NCI-H1694 (cell line): ENCODE data around the gene DDX43.
"Not testable (repeated sequence)": the region's sequence is repeated elsewhere in the genome, so short reads cannot be mapped to it uniquely, and the experiment has no call there.

Experiments used
- DNase-seq: peaks from one replicate; lab custom pipeline; 2025; lab: John Stamatoyannopoulos, UW

Gene DDX43

DNA sequence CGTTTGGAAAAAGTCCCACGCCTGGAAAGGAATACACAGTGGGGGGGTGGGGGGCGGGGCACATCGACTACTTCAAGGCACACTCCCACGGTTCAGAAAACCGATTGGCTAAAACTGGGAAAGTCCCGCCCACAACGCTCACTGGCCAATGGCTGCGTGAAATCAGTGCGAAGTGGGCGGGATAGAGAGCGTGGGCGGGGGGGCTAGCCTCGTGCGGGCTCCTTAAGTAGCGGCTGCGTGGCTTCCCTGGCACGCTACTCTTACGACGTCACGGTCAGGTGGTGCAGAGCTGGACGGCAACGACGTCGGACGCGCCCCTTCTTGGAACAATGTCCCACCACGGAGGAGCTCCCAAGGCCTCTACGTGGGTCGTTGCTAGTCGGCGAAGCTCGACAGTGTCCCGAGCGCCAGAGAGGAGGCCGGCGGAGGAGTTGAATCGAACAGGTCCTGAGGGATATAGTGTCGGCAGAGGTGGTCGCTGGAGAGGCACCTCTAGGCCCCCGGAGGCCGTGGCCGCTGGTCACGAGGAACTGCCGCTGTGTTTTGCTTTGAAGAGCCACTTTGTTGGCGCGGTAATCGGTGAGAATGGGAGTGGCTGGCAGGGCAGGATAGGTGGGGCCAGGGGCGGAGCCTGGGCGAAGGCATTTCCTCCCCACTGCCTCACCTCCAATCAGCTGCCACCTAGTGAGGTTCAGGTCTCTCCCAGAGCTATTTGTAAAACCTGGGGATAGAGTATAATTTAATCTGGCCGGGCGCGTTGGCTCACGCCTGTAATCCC, at the start of gene DDX43:
Gene DDX43, plus strand, starts transcription at position 252 of the 778 bp plus-strand sequence. Its CDS starts 78 bp downstream, at position 330.
- peak; percentile 59 for DNase-seq

DNA sequence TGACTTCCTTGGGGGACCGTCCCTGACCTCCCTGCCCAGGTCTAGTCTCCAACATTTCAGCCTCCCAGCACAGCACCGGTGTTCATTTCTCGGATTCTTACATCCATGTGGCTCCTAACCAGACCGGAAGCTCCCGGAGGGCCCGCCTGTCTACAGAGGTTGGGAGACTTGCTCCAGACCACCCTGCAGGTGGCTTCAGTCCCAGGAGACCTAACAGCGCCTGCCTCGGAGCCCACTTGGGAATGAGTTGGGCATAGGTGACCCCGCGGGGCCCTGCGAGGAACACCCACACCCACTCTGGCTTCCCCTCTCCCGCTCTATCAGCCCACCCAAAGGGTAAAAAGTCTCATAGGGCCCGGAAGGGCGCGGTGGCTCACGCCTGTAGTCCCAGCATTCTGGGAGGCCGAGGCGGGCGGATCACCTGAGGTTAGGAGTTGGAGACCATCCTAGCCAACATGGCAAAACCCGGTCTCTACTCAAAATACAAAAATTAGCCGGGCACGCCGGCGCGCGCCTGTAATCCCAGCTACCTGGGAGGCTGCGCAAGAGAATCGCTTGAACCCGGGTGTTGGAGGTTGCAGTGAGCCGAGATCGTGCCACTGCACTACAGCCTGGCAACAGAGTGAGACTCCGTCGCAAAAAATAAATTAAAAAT, 46.0 kb upstream of the DDX43 start:
- no peak for DNase-seq

DNA sequence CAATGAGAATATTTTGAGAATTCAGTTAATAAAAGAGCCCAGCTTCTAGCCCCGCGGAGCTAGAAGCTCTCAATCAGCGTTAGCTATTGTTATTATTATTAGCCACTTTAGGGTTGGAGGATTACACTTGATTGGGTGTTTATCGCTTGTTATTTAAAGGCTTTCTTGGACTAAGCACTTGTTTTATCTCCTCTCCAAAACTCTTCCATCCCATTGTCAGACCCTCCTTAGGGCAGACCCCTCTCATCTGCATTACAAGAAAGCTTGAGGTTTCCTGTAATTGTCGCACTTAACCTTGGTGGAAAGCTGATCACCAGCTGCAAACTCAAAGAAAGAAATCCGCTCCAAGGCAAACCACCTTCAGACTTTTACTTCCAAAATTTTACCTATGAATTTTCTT, 45.3 kb upstream of the DDX43 start:
- DNase-seq, result no peak

DNA sequence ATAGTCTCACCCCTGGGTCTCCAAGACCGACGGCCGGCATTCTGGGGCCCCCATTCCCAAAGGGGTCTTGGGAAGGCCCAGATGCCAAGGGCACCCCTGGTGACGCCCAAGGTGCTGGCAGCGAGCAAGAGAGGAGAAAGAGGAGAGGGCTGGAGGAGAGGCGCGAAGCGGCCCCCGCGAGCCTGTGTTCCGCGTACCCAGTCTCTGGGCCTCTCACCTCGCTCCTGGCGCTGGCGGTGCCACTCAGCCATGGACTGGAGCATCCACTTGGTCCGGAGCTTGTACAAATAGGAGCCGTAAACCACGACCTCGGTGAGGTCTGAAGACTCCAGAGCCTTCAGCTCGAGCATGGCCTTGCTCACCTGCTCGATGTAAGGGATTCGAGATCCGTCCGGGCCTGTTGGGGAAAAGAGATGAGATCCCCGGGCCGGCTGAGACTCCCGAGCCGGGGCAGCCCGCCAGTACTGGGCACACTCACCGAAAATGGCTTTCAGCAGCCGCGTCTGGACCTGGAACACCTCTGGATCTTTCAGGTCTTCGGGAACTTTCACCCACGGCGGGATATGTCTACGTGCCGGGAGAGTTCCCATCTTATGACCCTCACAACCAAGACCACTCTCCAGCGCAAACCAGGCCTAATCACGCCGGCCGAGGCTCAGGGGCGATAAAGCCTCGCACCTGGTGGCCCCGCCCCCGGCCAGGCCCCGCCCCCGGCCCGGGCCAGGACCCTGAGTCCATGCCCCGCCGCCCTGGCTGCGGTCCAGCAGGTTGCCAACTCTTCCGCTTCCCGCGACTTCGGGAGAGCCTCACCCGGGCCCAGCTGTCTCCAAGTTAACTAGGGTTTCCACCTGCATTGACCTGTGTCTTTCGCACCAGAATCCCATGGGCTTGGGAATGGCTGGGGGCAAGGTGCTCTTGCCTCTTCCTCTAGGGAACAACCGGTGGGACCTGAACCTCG, 40.7 kb upstream of the DDX43 start, which contains the start of gene DPPA5:
Gene DPPA5, minus strand, starts transcription at position 641 of the 958 bp plus-strand sequence. Its CDS starts 51 bp downstream, at position 590.
- DNase-seq, result no peak

DNA sequence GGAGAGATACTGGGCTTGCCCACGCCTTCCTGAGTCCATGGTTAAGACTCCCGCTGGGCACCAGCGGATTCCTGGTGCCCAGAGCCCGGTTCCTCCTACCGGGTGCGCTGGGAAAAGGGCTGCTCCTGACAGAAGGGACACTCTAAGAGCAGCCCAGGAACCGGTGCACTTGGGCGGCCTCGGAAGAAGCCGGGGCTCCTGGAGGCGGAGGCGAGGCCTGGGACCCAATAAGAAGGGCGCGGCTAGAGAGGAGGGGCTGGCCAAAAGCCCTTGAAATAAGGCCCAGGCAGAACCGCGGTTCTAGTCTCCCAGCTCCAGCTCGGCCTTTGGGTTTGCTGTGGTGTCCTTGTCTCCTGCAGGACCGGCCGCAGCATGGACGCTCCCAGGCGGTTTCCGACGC, 32.3 kb upstream of the DDX43 start, which contains the start of gene KHDC3L:
Gene KHDC3L, plus strand, starts transcription at position 301 of the 400 bp plus-strand sequence. Its CDS starts 72 bp downstream, at position 373.
- DNase-seq, result no peak

DNA sequence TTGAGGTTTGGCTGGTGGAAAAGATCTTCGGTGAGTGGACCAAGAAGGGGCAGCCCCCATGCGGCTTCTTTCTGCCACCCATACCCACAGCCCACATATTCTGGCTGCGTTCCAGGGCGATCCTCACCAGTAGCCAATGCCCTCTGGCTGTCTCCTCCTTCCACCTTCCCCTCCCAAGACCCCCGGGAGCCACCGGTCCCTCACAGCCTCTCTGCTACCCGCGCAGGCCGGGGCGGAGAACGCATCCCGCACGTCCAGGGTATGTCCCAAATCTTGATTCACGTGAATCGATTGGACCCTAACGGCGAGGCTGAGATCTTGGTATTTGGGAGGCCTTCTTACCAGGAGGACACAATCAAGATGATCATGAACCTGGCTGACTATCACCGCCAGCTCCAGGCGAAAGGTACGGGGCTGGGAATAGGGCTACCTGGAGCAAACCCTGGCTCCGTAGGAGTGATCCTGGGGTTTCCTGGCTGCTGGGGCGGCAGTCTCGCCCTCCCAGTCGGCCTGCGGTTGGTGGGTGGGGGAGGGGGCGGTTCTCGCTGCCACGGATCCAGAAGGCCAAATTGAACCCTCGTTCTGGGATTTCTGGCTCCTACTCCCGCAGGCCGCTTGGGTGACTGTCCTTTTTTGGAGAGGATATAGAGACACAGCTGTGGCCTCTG, 31.6 kb upstream of the DDX43 start:
- no peak for DNase-seq

DNA sequence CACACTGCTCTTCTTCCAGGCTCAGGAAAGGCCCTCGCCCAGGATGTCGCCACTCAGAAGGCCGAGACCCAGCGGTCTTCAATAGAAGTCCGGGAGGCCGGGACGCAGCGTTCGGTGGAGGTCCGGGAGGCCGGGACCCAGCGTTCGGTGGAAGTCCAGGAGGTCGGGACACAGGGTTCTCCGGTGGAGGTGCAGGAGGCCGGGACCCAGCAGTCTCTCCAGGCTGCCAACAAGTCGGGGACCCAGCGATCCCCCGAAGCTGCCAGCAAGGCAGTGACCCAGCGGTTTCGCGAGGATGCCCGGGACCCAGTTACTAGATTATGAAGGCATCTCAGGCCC, 31.1 kb upstream of the DDX43 start:
- no peak for DNase-seq

DNA sequence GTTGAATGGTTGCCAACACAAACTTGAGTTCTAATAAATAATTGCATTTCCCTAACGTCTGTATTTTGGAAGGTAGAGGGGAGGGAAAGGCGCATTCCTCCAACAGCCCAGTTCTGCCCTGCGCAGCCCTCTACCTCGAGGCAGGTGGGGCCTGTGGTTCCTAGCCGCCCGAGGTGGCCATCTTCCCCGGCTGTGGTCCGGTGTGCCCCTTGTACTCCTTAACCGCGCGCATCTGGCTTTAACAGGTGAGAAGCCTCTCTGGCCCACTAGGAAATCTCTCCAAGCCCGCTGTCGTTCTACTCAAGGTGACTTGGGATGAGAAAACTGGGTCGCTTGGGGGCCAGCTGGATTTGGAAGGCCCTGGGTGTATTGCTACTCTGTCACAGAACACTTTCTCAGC, 30.5 kb upstream of the DDX43 start:
- DNase-seq, result no peak

DNA sequence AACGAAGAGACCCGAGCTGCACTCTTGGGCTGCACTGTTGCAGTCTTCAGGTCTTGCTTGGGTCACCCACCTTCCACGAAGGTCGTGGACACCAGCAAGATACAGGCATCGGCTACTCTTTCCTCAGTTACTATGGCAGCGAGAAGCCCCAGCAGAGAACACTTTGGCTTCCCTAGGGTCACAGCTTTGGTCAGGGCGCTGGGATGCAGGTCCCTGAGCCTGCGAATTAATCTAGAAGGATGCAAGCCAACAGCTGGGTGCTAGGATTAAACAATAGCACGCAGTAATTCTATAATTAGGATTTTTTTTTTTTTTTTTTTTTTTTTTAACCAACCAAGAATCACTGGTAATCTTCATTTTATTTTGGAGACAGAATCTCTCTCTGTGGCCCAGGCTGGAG, 30.1 kb upstream of the DDX43 start:
- no peak for DNase-seq

DNA sequence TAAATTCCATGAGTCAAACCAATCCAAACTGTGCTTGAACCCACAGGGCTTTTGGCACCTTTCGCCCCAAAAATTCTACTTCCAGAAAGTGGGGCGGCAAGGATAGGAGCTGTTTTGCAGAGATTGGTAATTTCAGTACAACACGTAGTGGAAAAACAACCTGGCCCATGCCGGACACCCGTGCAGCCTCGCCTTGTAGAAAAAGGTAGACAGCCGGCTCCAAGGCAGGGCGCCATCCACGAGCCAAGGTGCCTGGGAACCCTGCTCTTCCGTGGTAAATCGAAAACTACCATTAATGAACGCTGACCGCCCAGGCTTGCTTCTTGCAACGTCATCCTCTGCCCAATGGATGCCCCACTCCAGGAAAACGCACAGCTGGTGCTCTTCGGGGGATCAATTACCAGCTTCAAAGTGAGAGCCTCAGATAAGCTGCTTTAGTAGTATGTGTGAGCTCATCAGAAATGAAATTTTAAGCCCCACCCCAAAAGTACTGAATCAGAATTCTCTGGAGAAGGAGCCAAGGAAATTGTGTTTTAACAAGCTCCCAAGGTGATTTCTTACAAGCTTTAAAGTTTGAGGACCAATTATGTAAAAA, 26.8 kb upstream of the DDX43 start:
- no peak for DNase-seq

DNA sequence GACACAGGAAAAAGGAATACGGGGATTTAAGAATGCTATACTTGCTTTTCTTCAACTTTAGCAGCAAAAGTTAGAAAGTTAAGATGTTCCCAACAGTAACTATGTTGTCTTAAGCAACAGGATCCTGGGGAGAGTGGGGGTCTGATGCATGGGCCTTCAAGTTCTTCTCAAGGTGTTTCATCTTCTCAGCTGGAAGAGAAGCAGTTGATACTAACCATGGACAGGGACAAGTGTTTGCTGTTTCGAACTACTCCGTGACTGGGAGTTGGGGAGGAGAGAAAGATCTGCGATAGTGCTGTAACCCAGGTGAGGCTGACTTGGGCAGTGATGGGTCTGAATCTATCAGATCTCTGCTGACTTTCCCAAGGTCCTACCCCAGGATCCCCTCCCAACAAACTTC, 26.0 kb upstream of the DDX43 start:
- no peak for DNase-seq

DNA sequence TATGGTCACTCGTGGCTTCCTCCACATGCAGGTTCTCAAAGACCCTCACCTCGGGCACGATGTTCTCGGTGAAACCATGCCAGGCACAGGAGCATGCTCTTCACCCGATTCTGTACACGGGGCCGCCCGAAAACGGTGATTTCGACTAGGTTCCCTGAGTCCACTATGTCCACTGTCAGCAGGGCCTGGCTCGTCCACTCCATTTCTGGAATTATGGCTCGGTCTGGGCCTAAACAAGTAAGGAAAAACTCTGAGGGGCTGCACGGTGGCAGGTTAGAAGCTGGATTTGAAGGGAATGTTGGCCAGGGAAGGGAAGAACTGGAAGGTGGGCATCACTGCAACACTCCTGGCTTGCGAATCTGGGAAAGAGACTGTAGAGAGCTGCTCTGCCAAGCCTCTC, 25.5 kb upstream of the DDX43 start:
- DNase-seq, result no peak

DNA sequence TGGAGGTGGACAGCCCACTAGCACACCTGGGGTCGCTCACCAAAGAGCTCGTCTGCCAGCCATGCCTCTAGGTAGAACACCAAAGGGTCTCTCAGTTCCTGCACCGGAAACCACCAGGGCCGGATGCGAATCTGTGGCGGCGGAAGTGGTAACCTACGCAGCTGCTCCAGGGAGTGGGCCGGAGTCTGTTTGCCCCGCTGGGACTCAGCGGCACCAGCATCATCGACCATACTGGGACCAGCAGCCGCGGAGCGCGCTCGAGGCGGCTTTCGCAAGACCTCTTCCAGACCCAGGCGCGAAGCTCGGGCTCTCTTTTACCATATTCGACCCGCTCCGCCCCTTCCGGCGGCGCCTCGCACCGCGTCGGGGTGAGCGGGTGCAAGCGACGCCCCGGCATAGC, 25.1 kb upstream of the DDX43 start, which contains the start of gene OOEP:
Gene OOEP, minus strand, starts transcription at position 335 of the 400 bp plus-strand sequence. Its CDS starts 105 bp downstream, at position 230.
- DNase-seq, result no peak

DNA sequence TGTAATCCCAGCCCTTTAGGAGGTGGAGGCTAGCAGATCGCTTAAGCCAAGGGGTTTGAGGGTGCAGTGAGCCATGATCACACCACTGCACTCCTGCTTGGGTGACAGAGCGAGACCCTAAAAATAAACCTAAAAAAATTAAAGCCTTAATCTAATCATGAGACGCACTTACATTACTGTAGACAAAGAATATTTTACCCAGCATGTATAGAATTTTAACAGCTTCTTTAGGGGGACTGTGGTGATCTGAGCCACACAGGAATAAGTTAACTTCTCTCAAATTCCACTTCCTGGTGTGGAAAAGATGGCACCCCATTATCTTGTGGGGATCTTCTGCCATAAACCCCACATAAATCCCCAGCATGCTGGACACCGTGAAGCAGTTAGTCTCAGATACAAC, 22.6 kb upstream of the DDX43 start:
- DNase-seq, result no peak

DNA sequence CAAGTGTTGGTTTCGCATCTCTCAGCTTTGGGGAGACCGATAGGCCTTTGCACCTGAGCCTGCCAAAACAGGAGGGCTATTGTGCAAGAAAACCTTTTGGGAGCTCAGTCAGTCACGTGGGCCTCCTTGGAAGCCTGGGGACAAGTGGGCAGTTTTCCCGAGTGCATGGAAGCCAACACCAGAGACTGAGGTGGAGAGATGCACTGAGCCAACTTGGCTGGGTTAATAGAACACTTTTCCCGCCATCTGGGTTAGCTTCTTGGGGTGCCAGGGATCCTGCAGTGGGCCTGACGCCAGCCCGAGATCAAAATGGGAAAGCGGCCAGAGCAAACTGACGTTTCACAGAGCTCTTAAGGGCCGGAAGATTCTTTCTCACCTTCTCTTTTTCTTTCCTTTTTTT, 22.1 kb upstream of the DDX43 start:
- DNase-seq, result no peak

DNA sequence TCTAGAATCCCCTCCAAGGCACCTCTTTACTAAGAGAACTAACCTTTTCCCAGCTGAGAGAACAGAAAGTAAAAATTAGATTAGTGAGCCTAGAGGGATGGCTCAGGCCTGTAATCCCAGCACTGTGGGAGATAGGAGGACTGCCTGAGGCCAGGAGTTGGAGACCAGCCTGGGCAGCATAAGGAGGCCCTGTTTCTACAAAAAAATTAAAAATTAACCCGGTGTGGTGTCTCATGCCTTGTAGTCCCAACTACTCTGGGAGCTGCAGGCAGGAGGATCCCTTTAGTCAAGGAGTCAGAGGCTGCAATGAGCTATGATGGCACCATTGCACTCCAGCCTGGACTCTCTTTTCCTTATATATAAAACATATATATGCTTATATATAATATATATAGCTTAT, 19.4 kb upstream of the DDX43 start:
- DNase-seq, result no peak

DNA sequence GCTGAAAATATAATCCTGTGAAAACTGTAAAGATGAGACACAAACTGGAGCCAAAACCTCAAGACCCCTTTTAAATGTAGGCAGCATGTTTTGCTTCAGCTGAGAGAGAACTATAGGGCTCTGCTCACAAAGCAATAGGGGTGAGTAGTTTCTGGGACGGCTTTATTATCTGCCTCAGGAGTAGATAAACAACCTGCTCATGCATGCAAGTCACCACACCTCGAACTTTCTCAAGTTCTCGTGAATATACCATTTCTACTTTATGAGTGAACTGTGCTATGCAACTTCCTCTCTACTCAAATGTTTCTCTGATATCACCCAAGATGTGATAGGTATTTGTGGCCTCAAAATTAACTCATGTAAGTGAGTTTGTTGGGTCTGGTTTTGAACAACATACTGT, 17.4 kb upstream of the DDX43 start:
- no peak for DNase-seq

DNA sequence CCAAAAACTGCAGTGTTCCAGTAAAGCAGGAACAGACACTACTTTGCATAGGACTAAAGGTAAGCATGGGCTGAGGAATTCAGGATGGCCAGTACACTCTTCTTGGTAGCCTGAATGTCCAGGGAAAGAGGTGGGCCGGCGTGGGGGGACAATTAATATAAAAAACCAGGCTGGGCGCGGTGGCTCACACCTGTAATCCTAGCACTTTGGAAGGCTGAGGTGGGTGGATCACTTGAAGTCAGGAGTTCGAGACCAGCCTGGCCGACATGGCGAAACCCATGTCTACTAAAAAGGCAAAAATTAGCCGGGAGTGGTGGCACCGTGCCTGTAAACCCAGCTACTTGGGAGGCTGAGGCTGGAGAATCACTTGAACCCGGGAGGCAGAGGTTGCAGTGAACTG, 13.1 kb upstream of the DDX43 start:
- DNase-seq, result not testable (repeated sequence)

DNA sequence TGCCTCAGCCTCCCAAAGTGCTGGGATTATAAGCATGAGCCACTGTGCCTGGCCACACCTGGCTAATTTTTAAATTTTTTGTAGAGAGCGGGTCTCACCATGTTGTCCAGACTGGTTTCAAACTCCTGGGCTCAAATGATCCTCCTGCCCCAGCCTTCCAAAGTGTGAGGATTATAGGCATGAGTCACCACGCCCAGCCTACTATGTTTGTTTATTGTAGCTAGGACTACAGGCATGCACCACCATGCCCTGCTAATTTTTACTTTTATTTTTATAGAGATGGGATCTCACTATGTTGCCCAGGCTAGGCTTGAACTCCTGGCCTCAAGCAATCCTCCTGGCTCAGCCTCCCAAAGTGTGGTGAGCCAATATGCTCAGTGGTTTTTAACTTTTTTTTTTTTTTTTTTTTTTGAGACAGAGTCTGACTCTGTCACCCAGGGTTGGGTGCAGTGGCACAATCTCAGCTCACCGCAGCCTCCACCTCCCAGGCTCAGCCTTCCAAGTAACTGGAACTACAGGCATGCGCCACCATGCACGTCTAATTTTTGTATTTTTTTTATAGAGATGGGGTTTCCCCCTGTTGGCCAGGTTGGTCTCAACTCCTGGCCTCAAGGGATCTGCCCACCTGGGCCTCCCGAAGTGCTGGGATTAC, 12.0 kb upstream of the DDX43 start:
- DNase-seq, result no peak

DNA sequence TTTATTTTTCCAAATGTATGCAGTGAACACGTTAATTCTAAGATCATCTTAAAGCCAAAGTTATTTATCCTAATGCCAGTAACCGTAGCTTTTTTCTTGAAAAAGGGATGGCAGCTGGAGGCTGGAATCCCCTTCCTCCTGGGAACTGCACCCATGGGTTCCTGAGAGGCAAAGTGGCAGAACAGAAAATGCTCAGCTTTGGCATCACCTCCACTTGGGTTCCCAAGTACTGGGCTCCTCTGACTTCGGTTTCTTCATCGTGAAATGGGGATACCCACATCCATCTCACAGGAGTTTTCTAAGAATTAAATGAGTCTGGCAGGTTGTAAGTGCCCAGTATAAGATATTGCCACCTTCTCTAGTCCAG, 6.2 kb upstream of the DDX43 start:
- DNase-seq, result no peak
